GM21717 (cell line): Measurements from ENCODE around the gene PRKCZ.
"Not testable (repeated sequence)": the region's sequence is repeated elsewhere in the genome, so short reads cannot be mapped to it uniquely, and the experiment has no call there.

Experiments
- ATAC-seq: cut with Tn5 transposase; IDR thresholded peaks from one replicate; pipeline ENCODE4 v1.9.1; 2021; ENCODE audit warnings: mild to moderate bottlenecking, moderate library complexity; ENCODE audit not compliant: unreplicated experiment

Gene PRKCZ

DNA sequence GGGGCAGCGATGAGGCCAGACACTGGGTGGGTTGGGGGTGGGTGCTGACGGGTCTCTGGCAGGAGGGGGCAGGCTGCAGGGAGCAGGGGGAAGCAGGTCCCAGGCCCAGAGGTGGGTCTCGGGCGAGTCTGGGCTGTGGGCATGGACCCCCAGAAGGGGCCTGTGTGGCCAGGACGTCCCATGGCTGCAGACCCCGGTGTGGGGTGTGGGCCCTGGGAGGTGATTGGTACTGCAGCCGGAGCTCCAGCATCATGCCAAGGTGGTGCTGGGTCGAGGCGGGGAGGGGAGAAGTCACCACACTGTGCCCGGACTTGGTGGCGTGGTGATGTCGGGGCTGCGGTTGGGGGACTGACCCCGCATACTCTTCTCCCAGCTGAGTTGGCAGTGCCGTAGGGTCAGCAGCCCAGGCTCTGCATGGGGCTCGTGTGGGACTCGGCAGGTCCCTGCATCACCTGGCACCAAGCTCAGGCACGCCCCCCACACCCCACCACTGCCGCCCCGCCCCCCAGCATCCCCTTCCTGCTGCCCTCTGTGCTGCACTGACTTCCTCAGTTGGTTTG, 31.2 kb downstream of the PRKCZ start:
- ATAC-seq = no peak

DNA sequence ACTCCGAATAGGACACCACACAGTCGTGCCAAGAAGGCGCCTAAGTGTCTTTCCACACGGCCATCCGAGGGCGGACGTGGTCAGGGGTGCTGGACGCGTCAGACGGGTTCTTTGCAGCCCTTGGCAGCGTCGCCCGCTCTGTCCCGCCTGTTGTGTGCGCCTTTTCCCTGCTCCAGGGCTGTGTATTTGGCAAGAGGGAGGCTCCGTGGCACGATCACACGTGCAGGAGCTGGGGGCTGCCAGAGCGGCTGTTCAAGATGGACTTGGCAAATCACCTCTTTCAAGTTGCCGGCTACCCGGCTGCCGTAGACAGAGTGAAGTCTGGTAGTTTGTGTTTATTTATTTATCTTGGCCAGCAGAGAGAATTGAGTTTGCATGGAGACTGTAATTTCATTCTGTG, 31.9 kb downstream of the PRKCZ start:
- ATAC-seq = no peak

DNA sequence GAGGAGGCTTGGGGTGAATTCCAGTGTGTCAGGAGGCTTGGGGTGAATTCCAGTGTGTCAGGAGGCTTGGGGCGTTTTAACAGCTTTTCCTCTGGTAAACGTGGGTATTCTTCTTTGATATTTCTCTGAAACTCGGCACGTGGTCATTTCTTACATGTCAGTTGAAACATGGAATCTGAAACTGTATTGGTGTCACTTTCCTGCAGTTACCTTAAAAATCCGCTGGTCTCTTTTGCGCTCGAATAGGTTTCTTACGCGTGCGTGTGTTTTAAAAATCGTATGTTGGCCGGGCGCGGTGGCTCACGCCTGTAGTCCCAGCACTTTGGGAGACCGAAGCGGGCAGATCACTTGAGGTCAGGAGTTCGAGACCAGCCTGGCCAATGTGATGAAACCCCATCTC, 33.5 kb downstream of the PRKCZ start:
- ATAC-seq = no peak

DNA sequence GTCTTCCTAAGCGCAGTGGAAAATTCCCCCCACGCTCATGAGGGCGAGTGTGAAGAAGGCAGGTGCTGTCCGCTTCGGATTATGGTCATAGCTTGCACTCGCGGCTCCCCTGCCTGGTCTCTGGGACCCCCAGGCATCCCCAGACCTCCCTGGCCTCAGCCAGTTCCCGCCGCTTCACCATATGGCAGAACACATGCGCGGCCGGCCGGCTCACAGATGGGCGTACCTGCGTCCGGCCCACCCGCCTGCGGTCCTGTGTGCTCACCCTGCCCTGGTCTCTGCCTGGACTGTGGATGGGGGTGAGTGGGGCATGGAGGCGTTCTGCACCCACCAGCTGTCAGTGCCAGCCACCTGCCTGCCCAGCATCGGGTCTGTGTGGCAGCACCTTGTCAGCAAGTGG, 34.1 kb downstream of the PRKCZ start:
- no peak for ATAC-seq

DNA sequence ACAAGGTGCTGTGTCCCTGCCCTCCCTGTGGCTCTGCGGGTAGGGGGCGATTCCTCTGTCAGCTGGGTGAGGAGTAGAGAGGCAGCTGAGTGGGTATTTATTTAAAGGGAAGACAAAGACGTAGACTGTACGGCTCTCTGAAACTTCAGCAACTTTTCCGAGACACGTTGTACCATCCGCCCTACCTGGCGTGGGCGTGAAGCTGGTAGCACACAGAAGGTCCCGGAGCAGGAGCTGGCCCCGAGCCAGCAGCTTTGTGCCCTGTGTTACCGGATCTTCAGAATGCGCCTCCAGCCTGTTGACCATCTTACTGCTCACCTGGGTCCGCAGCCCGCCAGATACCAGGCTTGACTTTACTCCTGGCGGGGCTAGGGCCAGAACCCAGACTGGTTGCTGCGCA, 34.9 kb downstream of the PRKCZ start:
- no peak for ATAC-seq

DNA sequence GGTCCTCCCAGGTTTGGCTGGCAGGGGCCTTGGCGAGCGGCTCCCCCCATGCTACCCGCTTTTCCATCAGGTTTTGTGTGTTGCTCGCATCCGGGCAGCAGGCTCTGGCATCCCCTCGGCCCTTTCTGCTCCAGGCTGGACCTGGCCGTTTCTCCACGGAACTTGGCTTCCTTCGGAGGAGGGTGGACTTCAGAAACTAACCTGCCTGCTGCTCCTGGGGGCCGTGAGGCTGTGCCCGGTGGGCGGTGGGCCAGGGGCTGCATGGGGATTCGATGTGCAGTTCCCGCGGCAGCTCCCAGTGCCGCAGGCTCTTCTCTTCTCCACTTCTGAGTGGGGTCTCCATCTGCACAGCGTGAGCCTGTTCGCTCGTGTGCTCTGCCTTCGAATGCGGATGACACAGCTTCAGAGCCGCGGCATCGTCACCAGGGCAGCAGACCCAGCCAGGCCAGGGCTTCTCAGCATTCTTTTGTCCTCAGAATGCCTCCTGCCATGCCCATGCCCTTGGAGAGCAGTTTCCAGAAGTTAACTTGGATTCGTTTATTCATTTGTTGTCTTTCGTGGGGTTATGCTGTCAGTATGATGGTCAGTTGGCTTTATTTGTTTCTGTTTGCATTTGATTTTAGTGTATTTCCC, 36.4 kb downstream of the PRKCZ start:
- ATAC-seq = no peak

DNA sequence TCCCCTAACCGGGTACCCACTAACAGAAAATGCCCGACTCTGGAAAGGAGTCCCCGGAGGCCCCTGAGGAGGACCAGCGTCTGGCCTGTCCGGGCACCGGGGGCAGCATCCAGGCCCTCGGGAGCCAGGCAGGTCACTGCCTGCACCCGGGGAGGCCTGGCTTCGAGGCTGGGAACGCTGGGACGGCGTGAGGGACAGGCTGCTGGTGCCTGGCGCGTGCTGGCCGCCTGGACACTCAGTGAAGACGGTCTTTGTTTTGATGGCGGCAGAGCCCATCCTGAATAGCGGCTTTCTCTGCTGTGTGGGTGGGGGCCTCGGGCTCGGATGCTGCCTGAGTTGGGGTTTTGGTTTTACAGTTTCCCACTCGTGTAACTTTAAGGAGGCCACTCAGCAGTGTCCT, 37.6 kb downstream of the PRKCZ start:
- ATAC-seq = no peak

DNA sequence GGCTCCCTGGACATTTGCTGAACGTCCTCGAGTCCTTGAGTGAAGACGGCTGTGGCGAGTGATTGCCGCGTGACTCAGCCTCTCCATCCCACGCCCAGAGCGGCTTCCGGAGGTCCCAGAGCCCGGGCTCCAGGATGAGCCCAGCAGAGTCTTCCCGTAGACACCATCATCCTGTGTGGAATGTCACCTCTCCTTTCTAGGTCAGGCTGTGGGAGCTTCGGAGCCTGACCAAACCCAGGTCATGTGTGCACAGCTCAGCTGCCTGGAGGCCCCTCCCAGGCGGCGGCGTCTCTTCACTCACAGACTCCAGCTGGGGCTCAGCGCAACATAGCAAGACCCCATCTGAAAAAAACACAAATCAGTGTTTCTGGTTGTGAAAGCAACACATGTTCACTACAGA, 38.2 kb downstream of the PRKCZ start:
- no peak for ATAC-seq

DNA sequence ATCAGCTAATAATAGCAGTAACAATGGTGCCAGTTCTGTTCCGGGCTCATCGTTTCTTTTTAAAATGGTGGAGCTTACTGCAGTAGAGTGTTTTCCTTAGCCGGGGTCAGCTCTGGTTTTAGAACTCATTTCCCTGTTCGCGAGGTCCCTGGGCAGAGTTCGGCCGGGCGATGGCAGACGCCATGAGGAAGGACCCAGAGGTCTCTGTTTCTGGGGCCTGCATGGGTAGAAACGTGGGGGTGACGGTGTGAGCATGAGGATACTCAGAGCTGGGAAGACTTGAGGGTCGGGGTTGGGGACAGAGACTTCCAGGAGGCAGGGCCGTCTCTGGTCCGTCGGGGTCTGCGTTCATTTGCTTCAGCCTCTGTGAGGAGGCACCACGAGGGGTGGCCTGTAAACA, 38.8 kb downstream of the PRKCZ start:
- ATAC-seq = no peak

DNA sequence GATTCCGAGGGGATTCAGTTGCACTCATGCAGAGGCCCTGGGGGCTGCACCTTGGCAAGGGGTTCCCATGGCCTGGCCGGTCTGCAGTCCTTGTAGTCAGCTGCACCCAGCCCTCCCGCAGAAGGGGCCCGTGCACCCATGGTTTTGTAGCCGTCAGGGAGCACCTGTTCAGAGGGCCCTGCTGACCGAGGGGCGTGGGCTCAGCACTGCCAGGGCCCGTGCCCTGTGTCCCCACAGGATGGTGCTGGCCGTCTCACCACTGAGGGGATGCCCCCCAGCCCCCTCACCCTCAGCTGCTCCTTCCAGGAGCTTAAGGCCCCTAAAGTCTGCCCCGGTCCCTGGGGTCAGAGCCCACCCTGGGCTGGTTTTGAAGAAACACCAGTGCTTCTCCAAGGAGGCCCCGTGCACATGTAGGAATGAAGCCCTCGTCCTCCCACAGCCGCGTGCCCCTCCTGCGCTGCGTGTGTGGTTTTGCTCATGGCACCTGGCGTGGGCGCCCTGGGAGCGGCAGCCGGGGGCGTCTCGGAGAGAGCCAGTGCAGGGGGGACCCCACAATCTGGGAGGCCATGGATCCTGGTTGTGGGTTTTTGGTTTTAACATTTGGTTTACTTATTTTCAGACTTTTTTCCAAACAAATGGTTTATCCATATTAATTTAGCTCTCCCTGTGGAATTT, 40.1 kb downstream of the PRKCZ start:
- no peak for ATAC-seq

DNA sequence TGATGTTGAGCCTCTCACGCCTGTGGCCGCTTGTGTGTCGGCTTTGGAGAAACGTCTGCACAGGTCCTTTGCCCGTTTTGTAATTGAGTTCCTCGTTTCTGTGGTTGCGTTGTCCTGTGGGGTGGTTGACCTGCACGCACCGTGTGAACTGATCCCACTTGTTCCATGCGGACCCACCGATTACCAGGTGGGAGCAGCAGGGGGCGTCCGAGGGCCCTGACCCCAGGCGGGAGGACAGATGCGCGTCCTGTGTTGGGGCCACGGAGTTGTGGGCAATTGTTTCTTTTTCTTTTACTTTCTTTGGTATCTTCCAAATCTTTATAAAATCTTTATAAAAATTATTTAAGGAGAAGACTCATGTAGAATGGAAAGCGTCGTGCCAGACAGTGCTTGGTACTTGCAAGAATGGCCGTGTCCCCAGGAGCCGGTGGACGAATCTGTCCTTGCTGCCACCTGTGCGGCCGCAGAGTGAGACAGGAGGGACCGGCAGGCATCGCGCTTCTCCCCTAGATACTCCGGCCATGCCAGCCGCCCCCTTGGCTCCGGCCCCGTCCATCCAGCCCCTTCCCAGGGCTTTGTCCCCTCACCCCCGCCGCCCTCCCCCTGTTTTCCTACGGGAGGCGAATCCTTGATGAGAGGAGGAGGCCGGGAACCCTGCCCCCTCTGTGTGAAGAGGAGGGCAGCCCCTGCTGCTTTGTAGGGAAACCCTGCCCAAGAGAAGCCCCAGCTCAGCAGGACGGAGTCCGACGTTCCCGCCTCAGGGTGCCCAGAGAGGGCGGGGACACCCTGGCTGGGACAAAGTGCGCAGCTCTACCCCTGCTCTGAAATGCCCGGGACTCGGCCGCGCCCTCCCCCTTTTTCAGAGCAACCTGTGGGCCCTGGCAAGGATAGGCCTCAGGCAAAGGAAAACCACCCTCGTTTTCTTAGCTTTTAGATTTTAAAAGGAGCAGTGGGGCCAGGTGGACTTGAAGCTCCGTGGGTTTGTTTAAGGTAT, 41.7 kb downstream of the PRKCZ start:
- ATAC-seq = no peak

DNA sequence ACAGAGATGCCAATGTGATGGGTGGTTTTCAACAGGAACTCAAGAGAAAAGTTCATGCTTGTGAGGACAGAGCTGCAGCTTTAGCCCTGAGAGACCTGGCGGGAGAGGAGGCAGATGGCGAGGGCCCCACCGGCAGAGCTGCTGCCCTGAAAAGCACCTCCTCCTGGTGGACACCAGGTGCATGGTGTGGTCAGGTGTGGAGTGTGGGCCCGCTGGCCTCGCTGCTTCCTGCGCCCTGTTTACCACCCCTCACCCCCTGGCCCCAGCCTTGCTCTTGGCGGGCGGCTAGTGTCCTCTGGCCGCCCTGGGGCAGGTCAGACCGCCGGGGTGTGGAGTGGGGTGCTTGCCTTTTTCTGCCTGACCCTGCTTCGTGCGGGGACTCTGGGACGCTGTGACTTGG, 42.8 kb downstream of the PRKCZ start:
- ATAC-seq = no peak

DNA sequence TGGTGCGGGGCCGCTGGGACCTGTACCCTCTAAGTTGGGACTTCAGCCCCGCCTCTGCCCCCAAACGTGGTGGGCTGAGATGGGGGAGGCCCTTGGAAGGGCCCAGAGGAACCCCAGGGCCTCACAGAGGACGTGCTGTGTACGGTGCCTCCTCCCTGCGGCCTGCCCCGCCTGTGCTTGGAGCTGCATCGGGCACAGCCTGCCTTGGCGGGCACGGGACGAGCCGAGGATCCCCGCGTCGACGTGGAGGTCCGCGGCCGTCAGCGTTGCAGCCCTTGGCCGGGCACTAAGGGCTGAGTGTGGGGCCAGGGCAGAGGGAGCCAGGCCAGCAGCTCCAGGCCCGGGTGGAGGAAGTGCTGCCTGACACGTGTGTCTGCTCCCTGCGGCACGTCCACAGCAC, 43.4 kb downstream of the PRKCZ start:
- no peak for ATAC-seq

DNA sequence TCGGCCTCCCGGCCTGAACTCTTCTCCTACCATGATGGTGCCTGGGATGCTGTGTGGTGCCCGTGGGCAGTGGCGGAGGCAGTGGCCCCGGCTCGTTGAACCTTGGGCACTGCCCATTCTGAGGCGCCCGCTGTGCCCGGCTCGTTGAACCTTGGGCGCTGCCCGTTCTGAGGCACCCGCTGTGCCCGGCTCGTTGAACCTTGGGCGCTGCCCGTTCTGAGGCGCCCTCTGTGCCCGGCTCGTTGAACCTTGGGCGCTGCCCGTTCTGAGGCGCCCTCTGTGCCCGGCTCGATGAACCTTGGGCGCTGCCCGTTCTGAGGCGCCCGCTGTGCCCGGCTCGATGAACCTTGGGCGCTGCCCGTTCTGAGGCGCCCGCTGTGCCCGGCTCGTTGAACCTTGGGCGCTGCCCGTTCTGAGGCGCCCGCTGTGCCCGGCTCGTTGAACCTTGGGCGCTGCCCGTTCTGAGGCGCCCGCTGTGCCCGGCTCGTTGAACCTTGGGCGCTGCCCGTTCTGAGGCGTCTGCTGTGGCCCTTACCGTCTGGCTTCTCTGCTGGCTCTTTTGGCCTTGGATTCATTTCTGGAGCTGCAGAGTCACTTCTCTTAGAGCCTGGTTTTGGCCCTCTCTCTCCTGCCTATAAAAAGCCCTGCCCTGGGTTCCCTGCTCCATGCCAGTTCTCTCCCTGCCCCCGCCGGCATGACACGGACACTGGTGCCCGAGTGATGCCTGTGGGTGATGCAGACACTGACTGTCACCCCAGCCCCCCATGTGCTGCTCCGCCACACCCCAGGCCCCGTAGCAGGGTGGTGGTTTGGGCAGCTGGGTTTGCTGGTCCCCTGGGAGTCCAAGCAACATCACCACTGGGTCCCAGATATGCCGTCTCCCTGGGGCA, 44.3 kb downstream of the PRKCZ start:
- not testable (repeated sequence) for ATAC-seq

DNA sequence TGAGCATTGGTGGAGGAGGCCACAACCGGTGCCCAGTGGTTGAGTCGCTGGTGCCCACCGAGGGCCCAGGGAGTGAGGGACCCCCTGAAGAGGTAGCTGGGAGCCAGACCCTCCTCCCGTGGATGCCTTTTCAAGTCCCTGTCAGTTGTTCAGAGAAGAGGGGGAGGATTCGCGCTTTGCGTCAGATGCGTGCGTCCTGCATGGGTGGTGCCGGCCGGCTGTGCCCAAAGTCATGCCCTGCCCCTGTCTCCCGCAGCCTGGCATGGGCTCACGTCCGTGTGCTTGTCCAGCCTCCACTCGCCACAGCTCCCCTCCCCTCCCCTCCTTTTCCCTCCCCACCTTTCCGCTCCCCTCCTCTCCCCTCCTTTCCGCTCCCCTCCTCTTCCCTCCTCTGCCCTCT, 45.2 kb downstream of the PRKCZ start:
- ATAC-seq = no peak

DNA sequence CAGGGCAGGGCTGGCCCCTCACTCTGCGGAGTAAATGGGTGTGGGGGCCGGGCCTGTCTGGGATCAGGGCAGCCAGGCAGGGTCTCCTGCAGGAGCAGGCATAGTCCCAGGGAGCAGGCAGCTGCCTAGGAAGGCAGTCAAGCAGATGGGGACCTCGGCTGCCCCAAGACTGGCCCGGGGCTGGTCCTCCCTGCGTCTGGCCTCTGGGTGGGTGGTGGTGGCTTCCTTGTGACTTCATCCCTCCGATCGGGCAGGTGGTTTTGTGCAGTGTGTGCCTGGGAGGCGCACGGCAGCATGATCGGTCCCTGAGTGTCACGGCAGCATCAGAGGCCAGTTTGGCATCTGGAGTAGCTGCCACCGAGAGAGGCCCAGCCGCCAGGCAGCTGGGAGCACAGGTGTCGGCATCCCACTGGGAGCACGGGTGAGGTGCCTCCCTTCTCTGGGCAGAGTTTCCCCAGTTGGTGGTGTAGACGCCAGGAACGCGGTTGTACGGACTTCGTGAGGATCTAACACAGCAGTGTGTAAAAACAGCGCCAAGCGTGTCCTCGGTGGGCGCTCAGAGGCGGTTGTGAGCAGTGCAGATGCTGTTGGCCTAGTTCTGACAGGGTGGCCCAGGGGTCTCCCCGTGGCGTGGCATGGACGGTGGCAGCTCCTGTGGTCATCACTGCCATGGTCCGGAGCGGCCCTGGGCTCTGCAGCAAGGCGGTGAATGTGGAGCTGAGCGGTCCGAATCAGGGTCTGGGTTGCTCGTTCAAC, 45.9 kb downstream of the PRKCZ start:
- no peak for ATAC-seq

DNA sequence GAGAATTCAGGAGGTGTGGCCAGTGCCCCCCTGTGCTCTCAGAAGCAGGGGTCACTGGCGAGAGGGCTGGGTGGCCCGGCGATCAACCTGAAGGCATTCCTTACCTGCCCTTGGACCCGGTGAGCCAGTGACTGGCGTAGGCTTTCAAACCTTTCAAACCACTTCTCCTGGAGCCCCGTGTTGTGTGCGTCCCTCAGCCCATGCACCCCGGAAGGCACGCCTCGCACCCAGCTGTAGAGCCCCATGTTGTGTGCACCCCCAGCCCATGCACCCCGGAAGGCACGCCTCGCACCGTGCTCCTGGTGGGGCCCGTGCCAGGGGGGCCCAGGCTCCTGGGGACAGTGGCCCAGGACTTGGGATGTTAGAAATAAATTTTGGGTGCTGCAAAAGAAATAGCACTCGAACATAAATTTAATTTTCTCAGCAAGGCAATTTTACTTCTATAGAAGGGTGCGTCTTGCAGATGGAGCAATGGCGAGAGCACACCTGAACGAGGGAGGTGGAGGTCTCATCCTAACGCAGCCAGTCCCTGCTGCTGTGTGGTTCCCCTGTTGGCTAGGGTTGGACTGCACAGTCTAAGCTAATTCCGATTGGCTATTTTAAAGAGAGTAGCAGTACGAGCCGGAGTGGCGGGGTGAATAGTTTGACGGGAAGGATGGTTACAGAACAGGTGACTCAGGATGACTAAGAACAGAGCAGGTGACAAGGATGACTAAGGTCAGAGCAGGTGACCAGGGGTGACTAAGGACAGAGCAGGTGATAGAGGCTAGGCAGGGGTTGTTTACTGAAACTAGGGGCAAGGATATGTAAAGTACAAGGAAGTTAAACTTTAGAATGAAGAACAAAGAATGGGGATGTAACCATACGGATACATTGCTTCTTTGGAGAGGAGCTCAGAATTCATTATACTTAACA, 47.4 kb downstream of the PRKCZ start:
- ATAC-seq = no peak

DNA sequence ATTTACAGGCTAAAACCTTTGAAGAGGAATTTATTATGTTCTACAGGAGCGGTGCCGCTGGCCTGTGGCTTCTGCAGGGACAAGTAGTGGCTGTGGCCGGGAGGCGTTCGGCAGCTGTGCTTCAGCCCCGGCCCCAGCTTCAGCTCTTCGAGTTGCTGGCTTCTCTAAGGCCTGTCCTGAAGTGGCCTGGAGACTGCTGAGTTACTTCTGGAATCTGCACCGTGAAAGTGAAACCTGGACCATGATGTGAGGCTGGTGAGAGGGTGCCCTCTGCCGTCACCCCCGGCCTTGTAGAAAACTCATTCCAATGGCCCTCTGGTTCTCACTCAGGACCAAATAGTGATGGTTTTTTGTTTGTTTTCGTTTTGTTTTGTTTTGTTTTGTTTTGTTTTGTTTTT, 48.1 kb downstream of the PRKCZ start:
- ATAC-seq = no peak
